ENCODE results near the gene GSG1L. TPM values are rescaled to one million over a fixed set of nuclear protein-coding genes. Genes with fewer than 3 reads are reported as not detected.

GSG1L gene
- total and polyA plus RNA-seq, 2 of the 13 experiments (the other 11 are each of a cell fraction or from before 2014, with no cell fraction given) = not detected

GRCh38 chr16:27789150-27789549 lies 274.4 kb downstream of the GSG1L start:
- CTCF ChIA-PET (ENCODE audit: low intra/inter-chr PET ratio, low total read pairs) = no interaction called here
- no peak overlapping the region for H2AFZ ChIP-seq (ENCODE audit: low read length)
- no peak overlapping the region for H3K4me2 ChIP-seq (ENCODE audit: low read depth, low read length)
- no peaks in the 10 kb centered on the region for H3K79me2 ChIP-seq (ENCODE audit: insufficient read depth, low read length)
- DNase-seq (ENCODE audit: low spot score) (no peak), FAIRE-seq (no peak), ATAC-seq (no peak)
- no peaks in the 10 kb centered on the region for H3K9me3 ChIP-seq (ENCODE audit: low read length)
- WGBS (ENCODE audit: low lambda C conversion rate) = 38% methylated on average over 1 of the region's 1 CpG
- 0 out of 2 replicates have a peak, but pooled peaks cover 3% of the 10 kb centered on the region for H4K20me1 ChIP-seq (ENCODE audit: insufficient read depth, low read length)
- H3K9ac ChIP-seq (ENCODE audit: insufficient read depth, low read depth, low read length) = no peak overlapping the region
- H3K27me3 ChIP-seq (ENCODE audit: control insufficient read depth in 1 of 2, insufficient read depth in 2 of 2, low read length in 2 of 2) = peaks cover 1 to 7% of the 10 kb centered on the region in 2 experiments; a peak in 1 of 5 replicates
- no peak overlapping the region for H3K4me3 ChIP-seq (replicated peaks in 1 of 3; ENCODE audit: insufficient read depth in 1 of 3, low read depth in 2 of 3, low read length in 3 of 3)
- intact Hi-C loops (cut with micrococcal nuclease; ENCODE audit: unreplicated experiment) = no loop called here
- in situ Hi-C loops (cut with HindIII; ENCODE audit: extremely low pct_ligation_motif_present, low pct_unique_long_range_greater_than_20kb) = no loop called here
- no peak overlapping the region for H3K27ac ChIP-seq (ENCODE audit: extremely low read length, insufficient read depth, low read length)
- TF ChIP-seq AKAP8 (CRISPR knock-in tag; IDR thresholded peaks at IDR 0.05) = no peak
- no peak for TF ChIP-seq ZNF674 (CRISPR knock-in tag; IDR thresholded peaks at IDR 0.05; ENCODE audit: low read depth)
- TF ChIP-seq ZIK1 (CRISPR knock-in tag; IDR thresholded peaks at IDR 0.05; ENCODE audit: borderline replicate concordance, low read depth) = no peak
- peak; percentile 3; the same call in 1 of the 2 replicates for TF ChIP-seq RAD51 (IDR thresholded peaks at IDR 0.05; ENCODE audit: borderline replicate concordance)
- TF ChIP-seq ZGPAT (CRISPR knock-in tag; IDR thresholded peaks at IDR 0.05) = no peak
- peak; percentile 51 for TF ChIP-seq ZNF282 (IDR thresholded peaks at IDR 0.05; ENCODE audit: partially characterized antibody)
- no peak for TF ChIP-seq RXRA (CRISPR knock-in tag; IDR thresholded peaks at IDR 0.05)
- TF ChIP-seq FOXO1 (CRISPR knock-in tag; IDR thresholded peaks at IDR 0.05) = no peak
- no peak for TF ChIP-seq SOX6 (IDR thresholded peaks at IDR 0.05)
- no peak for TF ChIP-seq SOX6 (CRISPR knock-in tag; IDR thresholded peaks at IDR 0.05)
- TF ChIP-seq MATR3 (CRISPR knock-in tag; IDR thresholded peaks at IDR 0.05) = no peak
- TF ChIP-seq ZNF335 (CRISPR knock-in tag; IDR thresholded peaks at IDR 0.05) = no peak
- TF ChIP-seq ZNF160 (CRISPR knock-in tag; IDR thresholded peaks at IDR 0.05) = no peak
- TF ChIP-seq, protein P1, sequence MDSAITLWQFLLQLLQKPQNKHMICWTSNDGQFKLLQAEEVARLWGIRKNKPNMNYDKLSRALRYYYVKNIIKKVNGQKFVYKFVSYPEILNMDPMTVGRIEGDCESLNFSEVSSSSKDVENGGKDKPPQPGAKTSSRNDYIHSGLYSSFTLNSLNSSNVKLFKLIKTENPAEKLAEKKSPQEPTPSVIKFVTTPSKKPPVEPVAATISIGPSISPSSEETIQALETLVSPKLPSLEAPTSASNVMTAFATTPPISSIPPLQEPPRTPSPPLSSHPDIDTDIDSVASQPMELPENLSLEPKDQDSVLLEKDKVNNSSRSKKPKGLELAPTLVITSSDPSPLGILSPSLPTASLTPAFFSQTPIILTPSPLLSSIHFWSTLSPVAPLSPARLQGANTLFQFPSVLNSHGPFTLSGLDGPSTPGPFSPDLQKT (CRISPR knock-in tag; IDR thresholded peaks at IDR 0.05; ENCODE audit: borderline replicate concordance) = no peak
- TF ChIP-seq NR2F6 (IDR thresholded peaks at IDR 0.05) = no peak
- TF ChIP-seq NR2F6 (CRISPR knock-in tag; IDR thresholded peaks at IDR 0.05) = no peak
- TF ChIP-seq NBN (conservative IDR thresholded peaks at IDR 0.05) = 0 out of 2 replicates have a peak, but pooled peaks have one; percentile 8
- no peak for TF ChIP-seq SUZ12 (IDR thresholded peaks at IDR 0.05; ENCODE audit: low read depth, low read length)
- TF ChIP-seq CENPX (CRISPR knock-in tag; IDR thresholded peaks at IDR 0.05) = no peak
- POLR2A ChIA-PET = no interaction called here
- no TSS peak for BruUV-seq (replicated peaks)
- H3K36me3 ChIP-seq (replicated peaks in 1 of 2; ENCODE audit: control insufficient read depth in 1 of 2, insufficient read depth in 2 of 2, low read length in 2 of 2) = no peaks in the 10 kb centered on the region
- H3K4me1 ChIP-seq (ENCODE audit: insufficient read depth, low read length) = no peaks in the 10 kb centered on the region

Data from HepG2 (cell line).